NB4 (cell line): ENCODE results near the gene SERGEF.

Experiments
- POLR2A ChIP-seq: IDR thresholded peaks from 2 replicates; pipeline ENCODE4 v1.6.1; 2011; ENCODE audit warnings: mild to moderate bottlenecking; ENCODE audit not compliant: insufficient read length; ENCODE audit errors: extremely low read depth
- TF ChIP-seq, protein P1 (sequence below): IDR thresholded peaks from one replicate; pipeline ENCODE4 v1.5.1; 2012; ENCODE audit warnings: low read depth, low read length
- TF ChIP-seq, protein P2 (sequence below): IDR thresholded peaks from 2 replicates; pipeline ENCODE4 v1.6.1; 2011; ENCODE audit warnings: low read depth, low read length

DNA sequence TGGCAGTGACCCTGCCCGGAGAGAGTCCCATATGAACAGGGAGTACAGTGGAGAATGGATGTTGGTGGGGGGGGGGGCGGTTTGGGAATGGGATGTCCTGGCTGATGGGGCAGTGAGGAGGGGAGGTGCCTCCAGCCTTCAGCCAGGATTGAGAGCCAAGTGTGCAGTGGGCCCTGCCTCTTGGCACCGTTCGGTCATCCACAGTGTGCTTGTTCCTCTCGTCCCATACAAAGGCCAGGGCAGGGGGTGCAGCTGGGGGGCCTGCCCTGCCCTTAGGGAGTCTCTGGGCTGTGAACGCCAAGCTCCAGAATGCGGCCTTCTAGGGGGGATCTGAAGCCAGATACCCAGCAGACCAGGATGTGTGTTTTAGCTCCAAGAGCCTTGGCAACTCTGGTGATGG, 244.3 kb downstream of the SERGEF start:
- no peak for TF ChIP-seq POLR2A
- TF ChIP-seq, protein P1, sequence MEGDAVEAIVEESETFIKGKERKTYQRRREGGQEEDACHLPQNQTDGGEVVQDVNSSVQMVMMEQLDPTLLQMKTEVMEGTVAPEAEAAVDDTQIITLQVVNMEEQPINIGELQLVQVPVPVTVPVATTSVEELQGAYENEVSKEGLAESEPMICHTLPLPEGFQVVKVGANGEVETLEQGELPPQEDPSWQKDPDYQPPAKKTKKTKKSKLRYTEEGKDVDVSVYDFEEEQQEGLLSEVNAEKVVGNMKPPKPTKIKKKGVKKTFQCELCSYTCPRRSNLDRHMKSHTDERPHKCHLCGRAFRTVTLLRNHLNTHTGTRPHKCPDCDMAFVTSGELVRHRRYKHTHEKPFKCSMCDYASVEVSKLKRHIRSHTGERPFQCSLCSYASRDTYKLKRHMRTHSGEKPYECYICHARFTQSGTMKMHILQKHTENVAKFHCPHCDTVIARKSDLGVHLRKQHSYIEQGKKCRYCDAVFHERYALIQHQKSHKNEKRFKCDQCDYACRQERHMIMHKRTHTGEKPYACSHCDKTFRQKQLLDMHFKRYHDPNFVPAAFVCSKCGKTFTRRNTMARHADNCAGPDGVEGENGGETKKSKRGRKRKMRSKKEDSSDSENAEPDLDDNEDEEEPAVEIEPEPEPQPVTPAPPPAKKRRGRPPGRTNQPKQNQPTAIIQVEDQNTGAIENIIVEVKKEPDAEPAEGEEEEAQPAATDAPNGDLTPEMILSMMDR: no peak
- TF ChIP-seq, protein P2, sequence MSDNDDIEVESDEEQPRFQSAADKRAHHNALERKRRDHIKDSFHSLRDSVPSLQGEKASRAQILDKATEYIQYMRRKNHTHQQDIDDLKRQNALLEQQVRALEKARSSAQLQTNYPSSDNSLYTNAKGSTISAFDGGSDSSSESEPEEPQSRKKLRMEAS: no peak
